Measurements from ENCODE around the gene TMEM119. TPM values are rescaled to one million over a fixed set of nuclear protein-coding genes. Genes with fewer than 3 reads are reported as not detected.

The TMEM119 gene
- total and polyA plus RNA-seq, 2 of the 13 experiments (the other 11 are each of a cell fraction or from before 2014, with no cell fraction given): not detected

- TF ChIP-seq BRF2 (CRISPR knock-in tag; IDR thresholded peaks at IDR 0.05) (no peak), CAMTA2 (CRISPR knock-in tag; IDR thresholded peaks at IDR 0.05; ENCODE audit: borderline replicate concordance) (no peak), NR2C2 (CRISPR knock-in tag; IDR thresholded peaks at IDR 0.05; ENCODE audit: borderline replicate concordance) (peak; percentile 41; the same call in 1 of the 2 replicates), STAG1 (CRISPR knock-in tag; IDR thresholded peaks at IDR 0.05) (no peak), TEAD3 (CRISPR knock-in tag; optimal IDR thresholded peaks at IDR 0.05; ENCODE audit: borderline replicate concordance) (no peak), HDAC1 (CRISPR knock-in tag; IDR thresholded peaks at IDR 0.05) (no peak), ZNF768 (CRISPR knock-in tag; IDR thresholded peaks at IDR 0.05) (no peak), CTCF (CRISPR knock-in tag; IDR thresholded peaks at IDR 0.05) (no peak), MXI1 (IDR thresholded peaks at IDR 0.05; ENCODE audit: borderline replicate concordance, low read depth, low read length) (no peak), ASH2L (IDR thresholded peaks at IDR 0.05; ENCODE audit: insufficient read length, low read depth, low read length) (peak; percentile 46), AHR (CRISPR knock-in tag; IDR thresholded peaks at IDR 0.05) (no peak), ZFP36L1 (CRISPR knock-in tag; IDR thresholded peaks at IDR 0.05) (no peak), ZBTB40 (IDR thresholded peaks at IDR 0.05) (peak; percentile 99), ZBTB40 (CRISPR knock-in tag; IDR thresholded peaks at IDR 0.05) (peak; percentile 100), POGZ (CRISPR knock-in tag; IDR thresholded peaks at IDR 0.05) (no peak), STAT5B (CRISPR knock-in tag; IDR thresholded peaks at IDR 0.05) (no peak), MTA3 (CRISPR knock-in tag; IDR thresholded peaks at IDR 0.05) (no peak), ZSCAN29 (CRISPR knock-in tag; conservative IDR thresholded peaks at IDR 0.05) (no peak), SUZ12 (IDR thresholded peaks at IDR 0.05; ENCODE audit: low read depth, low read length) (no peak), ZNF614 (CRISPR knock-in tag; IDR thresholded peaks at IDR 0.05; ENCODE audit: borderline replicate concordance) (0 out of 2 replicates have a peak, but pooled peaks have one; percentile 19)
These were observed 22.5 kb upstream of the TMEM119 start (continued) for GRCh38 chr12:108620236-108620879.
